ENCODE measurements around the gene SCN9A. TPM values are rescaled to one million over a fixed set of nuclear protein-coding genes. Genes with fewer than 3 reads are reported as not detected.

Gene SCN9A
- polyA plus RNA-seq, 4 donors, result 1.6 to 2.7 (median 1.9) TPM

Other genes with a start within 250 kb of the SCN9A start
- under 1 TPM; 0.03 to 0.37 (median 0.21) TPM for gene SCN1A, start 247.9 kb downstream of the SCN9A start, polyA plus RNA-seq (ENCODE audit: insufficient read length in 4 of 4)
- 10 to 100 TPM; 10.7 to 14.5 (median 13.2) TPM for gene SCN7A, start 118.3 kb upstream of the SCN9A start, polyA plus RNA-seq (ENCODE audit: insufficient read length in 4 of 4)

Measured in right renal pelvis (tissue), 4 donors.